IPS-NIHi11 (cell line): ENCODE measurements around the gene BECN2.

Experiments
- DNase-seq: peaks from one replicate; pipeline ENCODE4 v3.0.0; 2012; ENCODE audit warnings: mixed read lengths, low spot score

BECN2 gene, protein sequence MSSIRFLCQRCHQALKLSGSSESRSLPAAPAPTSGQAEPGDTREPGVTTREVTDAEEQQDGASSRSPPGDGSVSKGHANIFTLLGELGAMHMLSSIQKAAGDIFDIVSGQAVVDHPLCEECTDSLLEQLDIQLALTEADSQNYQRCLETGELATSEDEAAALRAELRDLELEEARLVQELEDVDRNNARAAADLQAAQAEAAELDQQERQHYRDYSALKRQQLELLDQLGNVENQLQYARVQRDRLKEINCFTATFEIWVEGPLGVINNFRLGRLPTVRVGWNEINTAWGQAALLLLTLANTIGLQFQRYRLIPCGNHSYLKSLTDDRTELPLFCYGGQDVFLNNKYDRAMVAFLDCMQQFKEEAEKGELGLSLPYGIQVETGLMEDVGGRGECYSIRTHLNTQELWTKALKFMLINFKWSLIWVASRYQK

DNA sequence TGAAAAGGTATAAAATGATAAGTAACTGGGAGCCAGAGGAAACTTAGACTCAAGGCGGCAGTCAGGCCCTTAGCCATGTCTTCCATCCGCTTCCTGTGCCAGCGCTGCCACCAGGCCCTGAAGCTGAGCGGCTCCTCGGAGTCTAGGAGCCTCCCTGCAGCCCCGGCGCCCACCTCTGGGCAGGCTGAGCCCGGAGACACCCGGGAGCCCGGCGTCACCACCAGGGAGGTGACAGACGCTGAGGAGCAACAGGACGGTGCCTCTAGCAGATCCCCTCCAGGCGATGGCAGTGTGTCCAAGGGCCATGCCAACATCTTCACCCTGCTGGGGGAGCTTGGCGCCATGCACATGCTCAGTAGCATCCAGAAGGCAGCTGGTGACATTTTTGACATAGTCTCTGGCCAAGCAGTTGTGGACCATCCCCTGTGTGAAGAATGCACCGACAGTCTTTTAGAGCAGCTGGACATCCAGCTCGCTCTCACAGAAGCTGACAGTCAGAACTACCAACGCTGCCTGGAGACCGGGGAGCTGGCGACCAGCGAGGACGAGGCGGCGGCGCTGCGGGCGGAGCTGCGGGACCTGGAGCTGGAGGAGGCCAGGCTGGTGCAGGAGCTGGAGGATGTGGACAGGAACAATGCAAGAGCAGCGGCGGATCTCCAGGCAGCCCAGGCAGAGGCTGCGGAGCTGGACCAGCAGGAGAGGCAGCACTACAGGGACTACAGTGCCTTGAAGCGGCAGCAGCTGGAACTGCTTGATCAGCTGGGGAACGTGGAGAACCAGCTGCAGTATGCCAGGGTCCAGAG is at the start of gene BECN2:
Gene BECN2 (plus strand): TSS at position 76 of the 803 bp plus-strand sequence. CDS start 0 bp downstream, at position 76.
- DNase-seq, result no peak

DNA sequence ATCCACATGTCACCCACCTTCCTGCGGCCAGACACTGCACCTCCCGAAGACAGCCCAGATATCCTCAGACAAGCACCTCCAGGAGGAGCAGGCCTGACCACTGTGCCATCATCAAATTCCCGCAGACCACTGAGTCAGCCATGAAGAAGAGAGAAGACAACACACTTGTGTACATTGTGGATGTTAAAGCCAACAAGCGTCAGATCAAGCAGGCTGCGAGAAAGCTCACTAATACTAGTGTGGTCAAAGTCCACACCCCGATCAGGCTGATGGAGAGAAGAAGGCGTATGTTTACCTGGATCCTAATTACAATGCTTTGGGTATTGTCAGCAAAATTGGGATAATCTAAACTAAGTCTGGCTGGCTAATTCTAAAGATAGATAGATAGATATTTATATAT is 41.4 kb upstream of the BECN2 start:
- DNase-seq, result no peak

DNA sequence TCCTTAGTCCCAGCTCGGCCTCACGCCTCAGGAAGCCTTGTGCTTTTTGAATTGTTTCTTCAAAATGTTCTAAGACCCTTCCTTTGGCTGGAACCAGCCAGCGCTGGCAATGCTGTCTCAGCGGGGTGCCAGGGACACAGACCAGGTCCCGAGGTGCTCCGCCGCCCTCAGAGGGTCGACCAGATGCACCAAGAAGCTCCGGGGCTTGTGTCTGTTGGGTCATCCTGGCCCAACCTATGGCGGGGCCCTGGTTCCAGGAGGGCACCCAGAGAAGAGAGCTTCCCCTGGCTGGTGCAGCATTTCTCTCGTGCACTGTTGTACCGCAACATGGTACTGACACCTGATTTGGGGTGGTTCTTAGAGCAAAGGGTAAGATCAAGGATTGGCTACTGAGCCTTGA is 40.1 kb upstream of the BECN2 start:
- DNase-seq, result no peak

DNA sequence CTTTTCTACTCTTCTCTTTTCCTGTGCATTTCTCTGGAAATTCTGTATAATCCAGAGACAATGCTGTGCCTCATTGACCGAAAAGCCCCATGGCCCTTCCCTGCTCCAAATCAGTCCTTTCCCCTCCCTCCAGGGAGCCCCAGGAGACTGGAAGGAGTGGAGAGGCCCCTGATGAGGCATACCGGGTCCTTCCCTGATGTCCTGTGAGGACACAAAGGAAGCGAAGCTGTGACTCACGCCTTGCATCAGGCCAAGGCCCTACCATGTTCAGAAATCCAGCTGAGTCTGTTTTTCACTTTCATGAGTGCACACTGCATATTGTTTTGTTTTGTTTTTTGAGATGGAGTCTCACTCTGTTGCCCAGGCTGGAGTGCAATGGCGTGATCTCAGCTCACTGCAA is 38.7 kb upstream of the BECN2 start:
- no peak for DNase-seq

DNA sequence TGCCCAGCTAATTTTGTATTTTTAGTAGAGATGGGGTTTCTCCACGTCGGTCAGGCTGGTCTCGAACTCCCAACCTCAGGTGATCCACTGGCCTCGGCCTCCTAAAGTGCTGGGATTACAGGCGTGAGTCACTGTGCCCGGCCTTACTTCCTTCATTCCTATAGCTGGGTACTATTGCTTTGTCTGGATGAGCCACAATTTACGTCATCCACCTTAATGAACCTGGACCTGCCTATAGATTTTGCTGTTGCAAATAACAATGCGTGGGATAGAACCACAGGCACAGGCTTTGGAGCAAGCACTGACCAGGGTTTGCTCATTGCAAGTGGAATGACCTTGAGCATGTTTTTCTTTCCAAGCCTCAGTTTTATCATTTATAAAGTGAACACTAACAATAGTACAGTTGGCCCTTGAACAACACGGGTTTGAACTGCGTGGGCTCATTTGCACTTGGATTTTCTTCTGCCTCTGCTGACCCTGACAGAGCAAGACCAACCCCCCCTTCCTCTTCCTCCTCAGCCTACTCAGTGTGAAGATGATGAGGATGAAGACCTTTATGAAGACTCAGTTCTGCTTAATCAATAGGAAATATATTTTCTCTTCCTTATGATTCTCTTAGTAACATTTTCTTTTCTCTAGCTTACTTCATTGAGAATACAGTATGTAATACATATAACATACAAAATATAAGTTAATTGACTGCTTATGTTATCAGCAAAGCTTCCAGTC is 33.3 kb upstream of the BECN2 start:
- no peak for DNase-seq

DNA sequence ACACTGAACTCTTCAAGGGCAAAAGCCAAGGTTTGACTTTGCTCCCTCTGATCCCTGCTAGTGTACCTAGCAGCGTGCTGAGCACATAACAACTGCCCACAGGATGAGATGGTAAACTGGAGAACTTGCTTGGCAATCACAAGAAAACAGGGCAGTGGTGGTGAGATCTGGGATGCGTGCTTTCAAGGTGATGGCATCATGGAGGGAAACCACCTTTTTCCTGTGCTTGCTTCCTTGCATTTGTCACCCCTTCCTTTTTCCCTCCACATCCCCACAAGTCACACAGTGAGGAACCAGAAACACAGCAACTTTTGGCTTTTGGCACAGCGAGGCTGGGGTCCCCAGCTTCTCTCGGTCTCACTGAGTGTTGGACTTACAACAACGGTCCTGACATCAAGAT is 31.4 kb upstream of the BECN2 start:
- no peak for DNase-seq

DNA sequence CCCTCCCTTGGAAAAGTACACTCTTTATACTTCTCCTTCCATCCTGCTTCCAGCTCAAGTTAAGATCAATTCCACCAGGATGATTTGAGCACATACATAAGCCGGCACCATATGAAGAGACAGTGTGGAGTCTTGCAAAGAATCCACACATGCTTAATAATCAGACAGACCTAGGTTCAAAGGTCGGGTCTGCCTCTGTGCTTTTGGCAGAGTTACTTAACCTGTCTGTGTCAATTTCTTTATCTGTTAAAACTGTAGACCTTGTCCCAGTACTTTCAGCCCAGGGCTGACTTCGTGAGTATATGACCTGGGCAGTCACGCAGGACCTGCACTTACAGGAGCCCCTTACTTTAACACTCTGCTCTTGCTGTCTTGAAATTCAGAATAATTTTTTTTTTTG is 30.2 kb upstream of the BECN2 start:
- no peak for DNase-seq

DNA sequence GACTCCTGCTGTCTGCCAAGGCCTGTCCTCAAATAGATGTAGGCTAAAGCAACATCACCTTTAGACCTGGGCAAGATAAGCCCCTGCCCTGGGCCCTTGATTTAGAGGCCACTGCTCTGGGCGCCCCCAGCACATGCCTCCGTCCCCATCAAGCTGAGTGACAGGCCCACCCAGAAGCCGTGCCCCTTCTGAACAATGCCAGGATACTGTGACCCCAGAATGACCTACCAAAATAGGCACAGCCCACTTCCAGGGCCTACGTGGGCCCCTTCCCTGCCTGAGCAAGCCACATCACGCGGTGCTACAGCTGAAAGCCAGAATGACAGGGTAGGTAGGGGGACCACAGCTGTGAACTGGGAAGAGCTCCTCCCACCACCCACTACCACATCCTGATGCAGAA is 24.7 kb upstream of the BECN2 start:
- no peak for DNase-seq

DNA sequence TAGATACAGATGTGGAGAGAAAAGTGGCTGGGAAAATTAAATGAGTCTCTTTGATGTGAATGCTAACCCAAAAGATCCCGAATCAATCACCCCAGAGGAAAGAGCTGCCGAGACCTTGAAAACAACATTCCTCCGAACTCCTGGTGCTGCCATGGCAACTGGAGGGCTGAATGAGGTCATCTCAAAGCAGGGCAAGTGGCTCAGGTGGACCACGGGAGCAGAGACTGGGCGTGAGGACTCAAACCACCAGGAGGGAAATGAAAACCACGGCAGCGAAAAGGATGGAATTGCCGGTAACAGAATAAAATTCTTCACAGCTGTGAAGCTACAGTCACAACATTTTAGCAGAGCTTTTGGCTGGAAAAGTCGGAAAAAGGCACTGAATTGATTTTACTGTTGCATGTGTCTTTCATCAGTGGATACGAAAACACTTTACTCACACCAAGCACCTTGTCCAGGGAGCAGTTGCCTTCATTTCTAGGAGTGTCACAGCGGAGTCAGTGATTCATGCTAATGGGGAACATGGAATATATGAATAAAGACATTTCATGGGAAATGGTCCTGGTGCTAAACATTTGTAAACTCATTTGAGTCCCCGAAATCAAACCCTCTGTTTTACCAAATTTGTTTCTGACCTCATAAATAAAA is 23.2 kb upstream of the BECN2 start:
- DNase-seq, result peak; percentile 85

DNA sequence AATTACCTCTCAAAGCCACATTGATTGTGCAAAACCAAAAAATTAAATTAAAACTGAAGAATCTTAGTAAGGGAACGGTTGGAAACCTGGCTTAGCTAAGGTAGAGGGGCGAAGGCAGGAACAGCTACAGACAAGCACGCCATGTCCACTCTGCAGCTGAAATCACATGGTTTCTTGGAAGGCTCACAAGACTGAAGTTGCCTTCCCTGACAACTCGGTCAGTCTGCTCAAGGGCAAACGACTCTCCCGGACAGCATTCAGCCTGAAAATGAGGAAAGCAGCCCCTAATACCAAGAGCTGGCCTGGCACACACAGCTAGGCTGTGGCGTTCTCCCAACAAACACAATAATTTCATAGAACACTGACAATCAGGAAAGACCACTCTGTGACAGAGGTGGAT is 22.7 kb upstream of the BECN2 start:
- DNase-seq, result no peak

DNA sequence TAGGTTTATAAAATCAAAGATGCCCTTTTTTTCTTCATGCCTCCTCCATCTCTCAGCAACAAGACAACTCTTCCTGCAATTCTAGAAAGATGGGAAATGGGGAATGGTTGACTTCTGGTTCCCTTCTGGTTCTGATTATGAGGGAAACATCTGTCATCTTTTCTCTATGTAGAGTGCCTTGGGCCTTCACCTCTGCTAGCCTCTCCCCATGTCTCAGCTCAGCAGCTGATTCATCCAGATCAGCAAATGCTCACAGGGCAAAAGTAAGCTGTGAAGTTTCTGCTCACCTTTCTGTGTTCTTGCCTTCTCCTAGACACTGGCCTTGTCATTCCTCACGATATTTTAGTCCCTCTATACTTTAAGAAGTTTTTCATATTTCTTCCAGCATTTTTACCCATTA is 17.8 kb upstream of the BECN2 start:
- no peak for DNase-seq

DNA sequence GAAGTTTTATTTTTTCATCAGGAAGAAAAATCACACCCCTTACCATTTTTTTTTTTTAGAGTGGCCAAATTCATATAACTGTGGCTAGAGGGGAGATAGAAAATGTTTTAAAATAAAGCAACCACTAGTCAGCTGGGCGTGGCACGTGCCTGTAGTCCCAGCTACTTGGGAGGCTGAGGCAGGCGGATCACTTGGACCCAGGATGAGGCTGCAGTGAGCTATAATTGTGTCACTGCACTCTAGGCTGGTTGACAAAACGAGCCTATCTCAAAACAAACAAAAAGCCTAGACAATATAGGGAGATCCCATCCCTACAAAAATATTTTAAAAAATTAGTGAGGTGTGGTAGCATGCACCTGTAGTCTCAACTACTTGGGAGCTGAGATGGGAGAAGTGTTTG is 14.8 kb upstream of the BECN2 start:
- DNase-seq, result no peak

DNA sequence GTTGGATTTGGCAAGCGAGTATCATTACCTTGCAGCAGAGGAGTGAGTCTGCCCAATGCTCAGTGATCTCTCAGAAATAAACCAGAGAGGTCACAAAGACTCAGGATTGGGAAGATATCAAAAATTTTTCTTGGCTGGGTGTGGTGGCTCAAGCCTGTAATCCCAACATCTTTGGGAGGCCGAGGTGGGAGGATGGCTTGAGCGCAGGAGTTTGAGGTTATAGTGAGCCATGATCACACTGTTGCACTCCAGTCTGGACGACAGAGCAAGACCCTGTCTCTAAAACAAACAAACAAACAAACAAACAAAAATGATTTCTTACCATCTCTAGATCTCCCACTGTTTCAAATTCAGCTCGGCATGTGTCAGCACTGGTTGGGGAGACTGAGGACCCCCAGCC is 13.3 kb upstream of the BECN2 start:
- DNase-seq, result no peak

DNA sequence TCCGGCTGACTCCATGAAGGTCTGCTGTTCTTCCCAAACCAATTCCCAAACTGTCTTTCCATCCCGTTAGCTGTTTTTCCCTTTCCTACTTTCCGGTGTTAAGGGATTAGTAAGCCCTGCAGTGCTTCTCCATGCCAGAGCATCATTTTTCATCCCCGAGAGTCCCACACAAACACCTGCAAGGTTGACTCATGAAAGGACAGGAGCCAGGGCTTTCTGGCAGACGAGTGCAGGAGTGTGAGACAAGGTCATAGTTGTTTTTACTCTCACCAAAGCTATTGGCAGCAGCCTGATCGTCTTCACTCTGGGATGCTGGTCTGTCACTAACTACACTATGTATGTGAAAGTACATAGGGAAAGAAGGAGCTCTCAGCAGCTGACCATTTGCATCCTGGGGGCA is 10.2 kb upstream of the BECN2 start:
- DNase-seq, result no peak

DNA sequence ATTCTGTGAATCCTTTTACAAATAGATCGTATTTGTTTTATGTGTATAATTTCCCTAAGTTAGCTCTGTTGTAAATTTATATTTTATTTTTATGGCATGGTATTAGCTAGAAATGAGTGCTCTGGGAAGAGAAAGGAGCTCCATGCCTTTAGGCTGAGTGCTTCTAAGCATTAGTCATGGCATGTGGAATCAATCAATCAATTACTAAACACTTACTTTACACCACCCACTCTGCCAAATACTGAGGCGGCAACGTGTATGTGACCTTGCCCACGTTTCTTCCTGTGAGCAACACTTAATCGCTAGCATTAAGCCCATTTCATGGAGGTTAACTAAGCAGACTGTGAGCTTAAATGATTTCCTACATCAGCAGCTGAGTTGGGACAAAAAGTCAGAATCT is 7.2 kb upstream of the BECN2 start:
- no peak for DNase-seq

DNA sequence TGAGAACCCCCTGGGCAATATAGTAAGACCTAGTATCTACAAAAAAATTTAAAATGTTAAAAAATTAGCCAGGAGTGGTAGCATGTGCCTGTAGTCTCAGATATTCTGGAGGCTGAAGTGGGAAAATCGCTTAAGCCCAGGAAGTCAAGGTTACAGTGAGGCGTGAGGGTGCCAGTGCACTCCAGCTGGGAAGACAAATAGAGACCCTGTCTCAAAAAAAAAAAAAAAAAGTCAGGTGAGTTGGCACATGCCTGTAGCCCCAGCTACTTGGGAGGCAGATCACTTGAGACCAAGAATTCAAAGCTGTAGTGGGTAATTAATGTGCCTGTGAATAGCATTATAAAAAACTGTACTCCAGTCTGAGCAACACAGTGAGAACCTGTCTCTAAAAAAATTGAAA is 4.6 kb downstream of the BECN2 start:
- DNase-seq, result no peak

DNA sequence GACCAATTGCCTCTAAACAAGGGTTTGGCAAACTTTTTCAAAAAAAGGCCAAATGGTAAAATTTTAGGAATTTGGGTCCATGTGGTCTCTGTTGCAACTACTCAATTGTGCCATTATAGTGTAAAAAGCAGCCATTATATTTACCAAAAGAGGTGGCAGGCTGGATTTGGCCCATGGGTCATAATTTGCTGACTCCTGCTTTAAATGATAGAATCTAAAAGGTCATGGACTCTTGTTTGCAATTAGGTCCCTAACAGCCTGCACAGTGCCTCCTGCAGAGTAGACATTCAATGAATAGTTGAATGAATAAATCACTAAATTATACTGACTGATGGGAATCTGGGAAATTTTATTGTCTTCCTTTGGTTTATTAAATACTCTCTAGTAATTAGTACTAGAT is 6.2 kb downstream of the BECN2 start:
- DNase-seq, result no peak

DNA sequence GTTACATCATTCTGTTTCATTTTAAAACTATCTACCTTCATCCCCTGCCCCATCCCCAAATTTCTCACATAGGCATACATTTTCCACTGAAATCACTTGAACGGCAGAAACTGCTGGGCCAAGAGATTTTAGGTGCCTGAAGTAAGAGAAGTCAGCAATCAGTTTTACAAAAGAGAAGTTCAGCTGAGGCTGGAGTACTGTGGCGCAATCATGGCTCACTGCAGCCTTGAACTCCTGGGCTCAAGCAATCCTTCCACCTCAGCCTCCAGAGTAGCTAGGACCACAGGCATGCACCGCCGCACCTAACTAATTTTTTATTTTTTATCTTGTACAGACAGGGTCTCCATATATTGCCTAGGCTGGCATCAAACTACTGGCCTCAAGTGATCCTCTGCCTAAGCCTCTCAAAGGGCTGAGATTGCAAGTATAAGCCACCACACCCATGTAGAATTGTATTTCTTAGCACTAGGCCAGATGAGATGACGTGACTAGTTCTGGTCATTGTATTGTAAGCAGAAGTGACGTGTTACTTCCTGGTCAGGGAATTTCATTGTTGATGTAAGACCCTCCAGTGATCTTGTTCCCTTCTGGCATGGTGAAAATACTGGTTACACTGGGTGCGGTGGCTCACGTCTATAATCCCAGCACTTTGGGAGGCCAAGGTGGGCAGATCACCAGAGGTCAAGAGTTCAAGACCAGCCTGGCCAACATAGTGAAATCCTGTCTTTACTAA is 7.1 kb downstream of the BECN2 start:
- no peak for DNase-seq

DNA sequence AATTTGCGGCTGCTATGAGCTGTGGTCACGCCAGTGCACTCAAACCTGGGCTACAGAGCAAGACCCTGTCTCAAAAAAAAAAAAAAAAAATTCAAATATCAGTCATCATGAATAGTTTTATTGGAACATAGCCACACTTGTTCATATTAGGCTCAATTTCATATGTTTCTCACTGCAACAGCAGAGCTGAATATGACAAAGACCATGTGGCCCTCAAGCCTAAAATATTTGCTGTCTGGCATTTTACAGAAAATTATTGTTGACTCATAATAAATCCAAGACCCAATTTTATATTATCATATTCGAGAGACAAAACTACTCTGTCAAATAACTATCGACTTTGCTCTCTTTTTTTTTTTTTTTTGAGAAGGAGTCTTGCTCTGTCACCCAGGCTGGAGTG is 11.0 kb downstream of the BECN2 start:
- no peak for DNase-seq

DNA sequence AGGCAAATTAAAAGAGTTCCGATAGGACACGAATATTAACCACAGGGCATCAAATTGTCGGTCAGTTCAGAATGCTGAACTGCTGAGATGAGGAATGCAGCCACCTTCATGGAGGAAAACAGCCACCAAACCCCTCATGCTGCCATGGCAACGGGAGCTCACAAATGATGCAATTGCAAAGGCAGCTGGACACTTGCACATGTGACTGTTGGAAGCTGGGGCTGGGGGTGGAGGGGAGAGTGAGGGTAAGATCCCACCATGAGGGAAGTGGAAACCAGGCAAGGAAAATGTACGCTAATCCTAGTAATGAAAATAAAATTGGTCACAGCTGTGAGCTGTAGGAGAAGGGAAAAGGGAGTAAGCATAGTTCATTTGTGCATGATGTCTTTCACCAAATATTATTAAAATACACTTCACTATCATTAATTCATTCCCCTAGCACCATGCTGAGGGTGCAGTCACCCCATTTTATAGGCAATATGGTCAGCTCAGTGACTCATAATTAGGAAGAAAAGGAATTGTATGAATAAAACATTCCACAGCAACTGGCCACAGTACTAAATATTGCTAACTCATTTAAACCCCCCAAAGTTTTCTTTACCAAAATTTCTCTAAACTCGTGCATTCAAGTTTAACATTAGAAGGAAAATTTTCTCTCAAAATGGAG is 15.3 kb downstream of the BECN2 start:
- peak; percentile 46 for DNase-seq

DNA sequence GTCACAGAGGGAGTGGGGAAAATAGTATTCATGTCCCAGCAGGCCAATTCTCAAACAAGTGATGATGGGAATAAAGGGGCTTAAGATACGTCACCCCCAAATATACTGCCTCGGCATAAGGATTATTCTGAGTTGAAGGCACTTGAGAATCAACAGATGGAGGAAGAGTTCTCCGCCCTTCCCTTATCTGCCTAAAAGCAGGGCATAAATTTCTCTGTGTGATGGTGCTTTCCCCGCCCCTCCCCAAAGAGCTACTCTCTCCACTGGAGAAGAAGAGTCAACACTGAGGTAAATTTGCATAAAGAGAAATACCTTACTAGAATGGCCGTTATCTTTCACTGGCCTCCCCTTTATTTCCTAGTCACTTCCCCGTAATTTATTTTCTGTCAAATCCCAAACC is 18.7 kb downstream of the BECN2 start:
- DNase-seq, result no peak
